Stromal cell of bone marrow (primary cell): ENCODE results near the gene DUSP1.

ENCODE experiments used
- DNase-seq: peaks from one replicate; pipeline ENCODE4 v3.0.0-alpha.2; 2012; ENCODE audit warnings: low read depth

DUSP1 gene

GRCh38 chr5:172762214-172763119, 8.5 kb downstream of the DUSP1 start:
- no peak for DNase-seq

- DNase-seq, result no peak
Measured at GRCh38 chr5:172760959-172761358, 10.0 kb downstream of the DUSP1 start.

- DNase-seq, result no peak
Measured at GRCh38 chr5:172760136-172760535, 10.9 kb downstream of the DUSP1 start.

GRCh38 chr5:172758834-172759149, 12.2 kb downstream of the DUSP1 start:
- no peak for DNase-seq

GRCh38 chr5:172758077-172758833, 12.7 kb downstream of the DUSP1 start:
- DNase-seq, result peak; percentile 96

- DNase-seq, result no peak
Measured at GRCh38 chr5:172757394-172758010, 13.5 kb downstream of the DUSP1 start.

GRCh38 chr5:172756764-172757393, 14.1 kb downstream of the DUSP1 start:
- DNase-seq, result no peak

GRCh38 chr5:172754596-172755356, 16.2 kb downstream of the DUSP1 start:
- no peak for DNase-seq

GRCh38 chr5:172753101-172753500, 17.9 kb downstream of the DUSP1 start:
- no peak for DNase-seq

GRCh38 chr5:172751761-172752510, 19.1 kb downstream of the DUSP1 start:
- DNase-seq, result no peak

- DNase-seq, result no peak
Measured at GRCh38 chr5:172749881-172750633, 20.9 kb downstream of the DUSP1 start.

GRCh38 chr5:172749076-172749475, 21.9 kb downstream of the DUSP1 start:
- no peak for DNase-seq

GRCh38 chr5:172748341-172748843, 22.6 kb downstream of the DUSP1 start:
- no peak for DNase-seq

GRCh38 chr5:172747471-172747870, 23.5 kb downstream of the DUSP1 start:
- no peak for DNase-seq

GRCh38 chr5:172746725-172747124, 24.3 kb downstream of the DUSP1 start:
- DNase-seq, result no peak

- DNase-seq, result no peak
Measured at GRCh38 chr5:172745838-172746237, 25.2 kb downstream of the DUSP1 start.

- no peak for DNase-seq
Measured at GRCh38 chr5:172745406-172745805, 25.6 kb downstream of the DUSP1 start.

GRCh38 chr5:172744123-172745104, 26.6 kb downstream of the DUSP1 start:
- no peak for DNase-seq
